GM21423 (cell line): ENCODE measurements around the gene PAQR3.

Experiments used
- ATAC-seq: cut with Tn5 transposase; IDR thresholded peaks from one replicate; pipeline ENCODE4 v1.9.1; 2021; ENCODE audit warnings: mild to moderate bottlenecking, moderate library complexity; ENCODE audit not compliant: unreplicated experiment

PAQR3 gene, protein sequence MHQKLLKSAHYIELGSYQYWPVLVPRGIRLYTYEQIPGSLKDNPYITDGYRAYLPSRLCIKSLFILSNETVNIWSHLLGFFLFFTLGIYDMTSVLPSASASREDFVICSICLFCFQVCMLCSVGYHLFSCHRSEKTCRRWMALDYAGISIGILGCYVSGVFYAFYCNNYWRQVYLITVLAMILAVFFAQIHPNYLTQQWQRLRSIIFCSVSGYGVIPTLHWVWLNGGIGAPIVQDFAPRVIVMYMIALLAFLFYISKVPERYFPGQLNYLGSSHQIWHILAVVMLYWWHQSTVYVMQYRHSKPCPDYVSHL

DNA sequence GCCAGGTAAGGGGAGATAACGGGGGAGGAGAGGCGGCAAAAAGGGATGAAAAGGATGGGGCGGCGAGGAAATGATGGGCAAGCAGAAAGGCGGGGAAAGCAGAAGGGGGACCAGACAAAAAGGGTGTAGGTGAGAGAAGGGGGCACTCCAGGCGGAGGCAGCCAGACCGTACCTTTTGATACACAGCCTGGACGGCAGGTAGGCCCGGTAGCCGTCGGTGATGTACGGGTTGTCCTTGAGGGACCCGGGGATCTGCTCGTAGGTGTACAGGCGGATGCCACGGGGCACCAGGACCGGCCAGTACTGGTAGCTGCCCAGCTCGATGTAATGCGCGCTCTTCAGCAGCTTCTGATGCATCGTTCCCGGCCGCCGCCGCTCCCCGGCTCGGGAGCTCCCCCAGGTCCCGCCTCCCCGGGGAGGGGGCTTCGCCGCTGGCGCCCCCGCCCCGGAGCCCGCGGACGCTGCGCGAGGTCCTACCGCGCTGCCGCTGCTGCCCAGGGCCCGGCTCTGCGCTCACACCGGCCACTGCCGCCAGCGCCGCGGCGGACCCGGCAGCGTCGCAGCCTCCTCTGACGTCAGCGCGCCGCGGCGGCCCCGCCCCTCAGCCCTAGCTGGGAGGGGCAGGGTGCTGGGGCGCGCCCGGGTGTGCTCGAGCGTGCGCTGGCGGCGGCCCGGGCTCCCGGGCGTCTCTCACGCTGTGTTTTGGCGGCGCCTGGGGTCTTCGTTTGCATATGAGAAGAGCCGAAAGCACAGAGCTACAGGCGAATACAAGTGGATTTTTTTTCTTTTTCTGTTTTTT, at the start of gene PAQR3:
PAQR3 (minus strand) TSS at position 571 of the 799 bp plus-strand sequence; CDS start at position 357, 214 bp downstream.
- ATAC-seq, result peak; percentile 99

DNA sequence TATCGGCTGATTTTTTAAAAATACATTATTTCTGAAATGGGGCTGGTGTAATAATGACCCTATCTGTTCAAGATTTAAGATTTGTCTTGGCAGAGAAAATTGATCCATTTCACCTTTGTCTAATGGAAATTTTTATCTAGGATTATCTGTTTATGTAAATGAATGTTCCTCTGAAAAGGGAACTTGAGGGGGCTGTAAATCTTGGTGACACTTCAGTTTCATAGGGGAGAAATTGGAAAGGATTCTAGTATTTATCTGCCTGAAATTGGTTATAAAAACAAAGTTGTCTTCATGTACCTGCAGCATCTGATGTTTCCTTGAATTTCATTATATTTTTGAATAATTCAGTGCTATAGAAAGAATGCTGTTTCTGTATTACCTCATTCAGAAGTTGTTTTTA, 48.4 kb upstream of the PAQR3 start:
- no peak for ATAC-seq

DNA sequence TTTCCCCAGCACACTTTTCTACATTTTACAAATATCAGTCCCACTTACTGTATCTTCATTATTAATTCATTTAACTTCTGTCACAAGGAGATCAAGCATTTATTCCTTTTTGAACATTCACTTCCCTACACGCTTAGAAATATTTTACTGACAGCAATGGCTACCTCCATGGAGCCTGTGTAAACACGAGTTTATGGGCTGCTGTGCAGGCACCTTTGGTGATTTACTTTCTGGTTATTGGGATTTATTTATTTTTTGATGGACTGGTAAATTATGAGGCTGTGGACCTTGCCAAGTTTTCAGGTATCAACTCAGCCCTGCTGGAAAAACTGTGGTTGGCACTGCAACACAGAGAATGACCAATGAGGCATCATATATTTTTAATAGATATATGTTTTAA, 45.4 kb upstream of the PAQR3 start:
- ATAC-seq, result no peak

DNA sequence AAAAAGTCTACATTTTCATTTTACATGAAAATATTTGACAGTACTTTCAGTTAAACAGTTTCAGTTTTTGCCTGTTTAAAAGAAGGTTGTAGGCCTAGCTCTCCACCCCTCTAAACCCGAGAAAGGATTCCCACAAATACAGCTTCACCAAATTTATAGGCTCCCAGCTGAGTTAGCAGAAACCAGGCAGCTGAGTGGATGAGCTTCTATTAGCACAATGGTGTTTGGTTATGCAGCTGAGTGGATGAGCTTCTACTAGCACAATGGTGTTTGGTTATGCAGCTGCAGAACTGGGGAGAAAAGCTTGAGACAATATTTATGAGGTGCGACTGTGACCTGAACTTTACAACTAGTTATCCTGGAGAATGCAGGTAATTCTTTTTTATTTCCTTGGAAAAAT, 36.6 kb upstream of the PAQR3 start:
- no peak for ATAC-seq

DNA sequence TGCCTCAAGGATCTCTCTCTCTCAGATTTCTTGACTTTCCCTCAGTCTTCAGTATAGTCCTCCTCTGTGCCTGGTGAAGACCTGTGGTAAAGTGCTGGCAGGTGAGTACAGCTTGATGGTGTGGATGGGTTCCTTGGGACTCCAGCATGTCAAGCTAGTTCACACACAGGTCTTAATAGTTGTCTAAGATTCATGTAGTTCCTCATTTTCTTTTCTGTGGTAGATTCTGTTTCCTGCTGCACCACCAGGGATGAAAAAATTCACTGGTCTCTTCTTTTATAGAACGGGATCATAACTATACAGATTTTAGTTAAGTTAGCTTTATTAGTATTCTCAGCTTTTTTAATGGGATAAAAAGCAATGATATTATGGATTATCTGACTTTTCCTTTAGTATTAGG, 32.5 kb upstream of the PAQR3 start:
- ATAC-seq, result no peak

DNA sequence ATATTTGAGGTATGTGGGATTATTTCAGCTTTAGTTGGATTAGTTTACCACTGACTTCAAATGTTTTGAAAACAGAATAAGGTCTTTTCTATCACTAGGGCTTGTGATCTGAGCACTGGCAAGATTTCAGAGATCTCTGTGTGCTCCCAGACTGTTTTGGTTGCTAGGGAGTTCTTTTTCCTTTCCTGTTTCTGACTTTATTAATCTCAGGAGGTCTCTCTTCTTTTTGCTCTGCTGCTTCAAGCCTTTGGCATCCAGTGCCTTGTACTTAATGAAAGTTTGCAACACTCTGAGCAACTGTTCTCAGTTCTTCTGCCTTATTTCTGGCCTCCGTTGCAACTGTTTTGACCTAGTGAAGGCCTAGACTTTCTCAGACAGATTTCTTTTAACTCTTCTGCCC, 32.1 kb upstream of the PAQR3 start:
- no peak for ATAC-seq

DNA sequence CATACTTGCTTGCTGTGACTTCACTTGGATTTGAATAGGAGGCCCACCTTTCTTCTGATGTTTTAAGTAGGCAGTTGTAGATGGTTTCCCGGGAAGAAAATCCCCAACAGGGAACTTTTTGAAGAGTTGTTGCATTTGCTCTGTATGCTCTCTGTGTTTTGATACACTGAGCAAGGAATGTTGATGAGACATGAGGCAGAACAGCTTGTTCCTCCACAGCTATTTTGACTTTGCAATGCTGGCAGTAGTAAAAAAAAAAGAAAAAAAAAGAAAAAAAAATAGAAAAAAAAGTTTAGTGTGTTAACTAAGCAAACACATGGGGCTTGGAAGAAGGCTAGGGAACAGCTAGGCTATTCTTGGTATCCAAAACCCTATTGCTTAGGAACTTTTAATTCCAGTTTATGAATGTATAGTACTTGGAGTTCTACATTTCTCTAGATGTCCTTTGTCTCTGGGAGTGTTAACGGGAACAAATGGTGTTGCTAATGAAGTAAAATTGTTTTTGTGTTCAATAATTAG, 23.4 kb upstream of the PAQR3 start:
- ATAC-seq, result no peak

DNA sequence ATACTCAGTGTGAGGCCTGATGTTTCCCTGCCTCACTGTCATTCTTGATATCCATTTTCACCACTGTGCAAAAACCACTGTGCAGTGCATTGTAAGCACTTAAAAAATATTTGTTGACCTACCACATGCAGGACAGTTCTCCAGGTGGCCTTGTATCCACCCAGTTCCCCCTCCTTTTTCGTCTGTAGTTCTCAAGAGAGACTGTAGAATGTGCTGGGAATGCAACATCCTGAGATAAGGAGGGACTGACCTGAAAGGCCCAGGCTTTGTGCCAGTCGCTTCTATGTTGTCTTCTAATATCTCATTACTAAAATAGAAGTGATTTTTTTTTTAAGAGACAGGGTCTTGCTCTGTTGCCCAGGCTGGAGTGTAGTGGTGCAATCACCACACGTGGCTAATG, 21.7 kb upstream of the PAQR3 start:
- ATAC-seq, result no peak

DNA sequence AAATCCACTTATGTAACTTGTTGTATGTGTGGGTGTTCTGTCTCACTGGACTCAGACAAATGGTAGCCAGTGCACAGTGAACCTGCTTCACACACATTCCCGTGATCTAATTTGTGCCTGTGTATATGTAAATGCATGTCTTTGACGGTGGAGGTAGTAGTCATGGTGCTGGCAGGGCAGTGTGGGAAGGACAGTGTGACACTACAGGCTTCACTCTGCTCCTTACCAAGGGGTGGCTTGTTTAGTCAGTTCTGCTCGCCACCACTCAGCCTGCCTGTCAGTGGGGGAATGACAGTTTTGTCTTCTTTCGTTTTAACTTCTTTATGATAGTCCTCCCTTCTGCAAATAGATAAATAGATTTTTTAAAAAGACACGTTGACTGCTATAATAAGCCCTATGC, 17.7 kb upstream of the PAQR3 start:
- ATAC-seq, result no peak

DNA sequence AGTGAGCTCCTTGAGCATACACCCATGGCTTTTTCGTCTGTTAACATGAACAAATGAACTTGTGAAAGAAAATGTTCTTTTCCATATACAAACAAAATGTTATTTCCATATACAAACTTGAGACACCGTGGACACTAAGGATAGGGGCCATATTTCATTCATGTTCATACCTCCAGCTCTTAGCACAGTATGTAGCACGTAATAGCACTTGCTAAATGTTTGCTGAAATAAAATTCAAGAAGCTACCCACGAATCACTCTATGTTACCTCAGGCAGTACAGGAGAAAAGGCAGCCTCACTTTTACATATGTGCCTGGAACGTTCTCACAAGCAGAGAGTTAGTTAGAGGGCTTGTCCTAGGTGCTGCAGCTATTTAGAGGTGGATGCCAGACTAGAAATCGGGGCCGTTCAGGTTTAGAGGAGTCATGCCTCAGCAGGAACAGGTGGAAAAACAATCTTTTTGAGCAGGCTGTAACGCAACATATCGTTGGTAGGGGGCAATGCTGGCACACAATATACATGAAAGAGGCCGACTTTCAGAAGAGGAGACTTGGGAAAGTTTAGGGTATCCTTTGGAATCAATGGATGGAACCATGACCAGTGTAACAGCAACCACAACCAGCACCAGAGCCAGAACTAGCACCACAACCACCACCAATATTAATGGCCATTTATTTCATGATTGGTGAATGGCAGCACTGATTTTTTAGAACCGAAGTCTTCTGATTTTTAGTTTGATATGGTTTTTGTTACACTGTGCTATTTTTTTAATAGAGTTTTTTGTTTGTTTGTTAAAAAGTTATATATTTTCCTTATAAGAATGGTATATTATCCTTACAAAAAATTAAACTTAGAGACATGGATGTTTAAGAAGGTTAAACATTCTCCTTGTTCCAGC, 14.8 kb upstream of the PAQR3 start:
- no peak for ATAC-seq

DNA sequence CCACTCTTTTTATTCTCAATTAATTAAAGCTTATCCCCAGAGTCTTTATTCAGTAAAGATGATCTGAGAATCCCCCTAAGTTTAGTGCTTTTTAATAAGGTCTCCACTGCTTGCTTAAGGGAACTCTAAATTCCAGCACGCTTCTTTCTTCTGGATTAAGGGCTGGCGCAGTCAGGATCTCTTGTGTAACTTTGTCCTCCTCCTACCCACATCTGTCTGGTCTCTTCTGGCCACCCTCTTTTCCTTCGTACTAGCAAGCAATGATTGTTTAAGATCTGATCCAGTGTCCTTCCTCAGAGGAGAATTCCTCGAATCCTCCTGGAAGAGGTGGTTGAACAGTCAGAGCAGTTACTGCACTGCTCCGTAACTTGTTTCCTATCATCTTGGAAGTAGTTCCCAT, 14.0 kb upstream of the PAQR3 start:
- ATAC-seq, result no peak

DNA sequence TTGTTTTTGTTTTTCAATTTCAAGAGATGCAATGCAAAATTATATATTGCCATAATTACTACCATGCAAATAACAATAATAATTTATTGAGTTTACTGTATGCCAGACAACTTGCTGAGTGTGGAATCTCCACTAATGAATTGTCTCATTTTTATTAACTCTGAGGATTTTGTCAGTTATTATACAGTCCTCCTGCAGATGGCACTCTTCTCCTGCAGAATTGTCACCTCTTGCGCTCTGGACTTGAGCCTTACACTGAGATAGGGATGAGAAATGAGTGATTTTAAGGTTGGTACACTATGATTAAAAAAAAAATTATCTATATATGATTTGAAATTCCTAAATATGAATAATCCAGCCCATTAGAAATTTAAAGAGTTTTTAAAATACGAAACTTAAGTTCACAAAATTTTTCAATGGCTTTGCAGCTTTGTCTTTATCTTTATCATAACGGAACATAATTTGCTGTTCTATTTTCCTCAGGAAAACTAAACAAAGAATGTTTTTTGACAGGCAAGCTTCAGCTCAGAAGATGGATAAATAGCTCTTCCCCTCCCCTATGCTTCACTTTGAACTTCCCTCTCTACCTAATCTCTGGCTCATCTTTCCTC, 12.7 kb upstream of the PAQR3 start:
- peak; percentile 67 for ATAC-seq

DNA sequence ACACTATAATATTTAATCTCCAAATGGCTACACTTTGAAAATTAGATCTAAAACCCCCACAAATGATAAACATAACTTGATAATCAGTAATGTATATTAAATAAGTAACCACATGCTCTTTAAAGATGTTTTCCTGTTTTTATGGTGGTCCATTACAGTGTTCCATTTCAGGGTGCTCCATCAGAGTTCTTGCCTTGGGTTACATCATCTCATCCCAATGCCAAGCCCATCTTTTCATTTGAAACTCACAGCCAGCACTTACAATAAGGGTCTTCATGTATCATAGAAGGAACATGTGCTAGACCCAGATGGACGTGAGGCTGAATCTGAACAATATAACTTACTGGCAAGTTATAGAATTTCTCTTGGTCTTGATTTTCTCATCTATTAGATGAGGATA, 10.5 kb upstream of the PAQR3 start:
- no peak for ATAC-seq

DNA sequence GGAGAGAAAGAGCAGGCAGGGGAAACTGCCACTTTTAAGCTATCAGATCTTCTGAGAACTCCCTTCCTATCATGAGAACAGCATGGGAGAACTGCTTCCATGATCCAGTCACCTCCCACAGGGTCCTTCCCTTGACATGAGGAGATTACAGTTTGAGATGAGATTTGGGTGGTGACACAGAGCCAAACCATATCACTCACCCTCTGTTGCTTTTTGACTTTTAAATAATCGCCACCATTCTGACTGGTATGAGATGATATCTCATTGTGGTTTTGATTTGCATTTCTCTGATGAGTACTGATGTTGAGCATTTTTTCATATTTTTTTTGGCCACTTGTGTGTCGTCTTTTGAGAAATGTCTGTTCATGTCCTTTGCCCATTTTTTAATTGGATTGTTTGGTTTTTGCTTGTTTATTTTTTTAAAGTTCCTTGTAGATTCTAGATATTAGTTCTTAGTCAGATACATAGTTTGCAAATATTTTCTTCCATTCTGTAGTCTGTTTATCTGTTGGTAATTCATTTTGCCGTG, 6.5 kb upstream of the PAQR3 start:
- no peak for ATAC-seq

DNA sequence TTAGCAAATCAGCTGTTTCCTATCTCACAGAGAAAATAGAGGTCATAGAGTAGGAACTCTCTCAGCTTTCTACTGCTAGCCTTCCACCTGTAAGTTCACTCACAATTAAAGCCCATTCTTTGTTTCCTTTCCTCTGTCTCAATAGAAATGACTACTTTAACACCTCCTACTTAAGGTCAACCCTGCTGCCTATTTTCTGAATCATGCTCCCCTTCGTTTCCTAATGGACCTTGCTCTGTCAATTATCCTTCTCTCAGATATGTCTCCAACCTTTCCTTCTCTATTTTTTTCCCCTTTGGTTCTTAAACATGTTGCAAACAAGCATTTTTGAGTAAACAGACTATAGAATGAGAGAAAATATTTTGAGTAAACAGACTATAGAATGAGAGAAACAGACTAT, 5.1 kb upstream of the PAQR3 start:
- no peak for ATAC-seq

DNA sequence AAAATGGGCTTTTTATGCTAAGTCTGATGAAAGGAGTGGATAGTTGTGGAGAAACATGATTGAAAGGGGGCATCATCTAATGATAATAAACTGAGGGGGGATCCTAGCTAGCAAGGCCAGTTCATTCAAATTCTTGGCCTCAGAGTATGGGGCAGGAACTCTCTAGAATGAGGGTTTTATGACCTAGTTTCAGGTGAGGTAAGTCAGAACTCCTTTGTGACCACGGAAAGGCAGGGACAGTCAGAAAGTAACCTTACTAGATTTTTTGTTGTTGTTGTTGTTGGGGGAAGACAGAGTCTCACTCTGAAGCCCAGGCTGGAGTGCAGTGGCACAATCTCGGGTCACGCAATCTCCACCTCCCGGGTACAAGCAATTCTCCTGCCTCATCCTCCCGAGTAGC, 1.5 kb upstream of the PAQR3 start:
- ATAC-seq, result no peak

DNA sequence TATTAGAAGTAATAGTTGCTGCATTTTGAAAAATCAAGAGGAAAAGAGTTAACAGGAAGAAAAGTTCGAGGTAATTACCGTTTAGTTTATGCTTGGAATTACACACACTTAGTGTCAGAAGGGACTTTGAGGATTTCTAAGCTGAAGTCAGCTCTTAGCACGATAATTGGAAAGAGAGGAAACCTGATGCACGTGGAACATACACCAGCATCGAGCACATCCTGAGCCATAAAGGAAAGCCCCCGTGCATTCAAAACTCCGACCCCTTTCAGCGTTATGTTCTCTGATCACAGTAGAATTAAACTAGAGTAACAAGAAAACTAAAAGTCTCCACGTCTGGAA, 400 bp upstream of the PAQR3 start:
- ATAC-seq, result peak; percentile 11

DNA sequence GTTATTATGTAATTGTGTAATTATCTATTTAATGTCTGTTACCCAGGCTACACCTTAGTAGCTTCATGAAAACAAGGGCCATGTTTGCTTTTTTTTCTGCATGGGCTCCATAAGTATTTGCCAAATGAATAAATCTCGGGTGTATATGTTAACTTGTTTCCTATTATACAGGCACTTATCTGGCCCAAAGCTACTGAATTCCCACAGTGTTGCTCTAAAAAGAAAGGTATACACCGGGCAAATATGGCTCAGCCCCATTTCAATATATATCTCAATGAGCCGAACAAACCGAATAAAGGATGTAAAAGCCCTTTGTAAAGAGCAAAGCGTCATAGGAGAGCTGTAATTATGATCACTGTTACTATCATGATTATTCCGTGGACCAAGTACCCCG, 767 bp downstream of the PAQR3 start:
- no peak for ATAC-seq

DNA sequence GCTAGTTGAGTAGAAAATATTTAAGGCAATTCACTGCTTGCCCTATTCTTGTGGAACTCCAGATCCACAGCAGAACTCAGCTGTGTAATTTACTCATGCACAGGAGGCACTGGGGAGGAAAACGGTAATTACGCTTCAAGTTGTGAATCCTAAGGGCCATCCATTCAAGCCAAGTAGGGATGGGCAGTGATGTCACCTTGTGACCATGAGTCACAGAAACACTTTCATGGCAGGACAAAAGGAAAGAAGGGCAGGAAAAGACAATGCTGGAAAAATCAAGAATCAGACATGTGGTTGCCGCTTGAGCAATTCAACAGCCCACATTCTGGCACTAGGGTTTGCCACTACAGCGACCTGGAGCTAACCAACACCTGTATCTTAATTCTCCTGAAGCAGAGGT, 1.4 kb downstream of the PAQR3 start:
- ATAC-seq, result no peak

DNA sequence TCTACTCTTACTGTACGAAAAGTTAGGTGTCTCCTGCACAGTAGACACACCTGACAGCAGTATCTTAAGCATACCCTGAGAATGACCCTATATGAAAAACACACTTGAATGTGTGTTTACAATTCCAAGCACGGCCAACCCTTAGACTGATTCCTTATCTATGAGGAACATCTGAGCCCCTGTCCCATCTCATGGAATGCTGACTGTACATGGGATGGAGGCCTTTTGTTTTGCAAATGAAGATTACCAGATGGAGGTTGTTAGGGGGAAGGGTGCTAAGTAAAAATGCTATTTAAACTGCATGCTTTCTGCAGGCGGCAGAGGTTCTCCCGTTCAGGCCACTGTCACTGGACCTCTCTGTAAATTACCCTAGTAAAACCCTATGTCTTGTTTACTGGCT, 2.2 kb downstream of the PAQR3 start:
- ATAC-seq, result no peak
